HCT116 (cell line): Measurements from ENCODE around the gene ZFAND6. TPM values are rescaled to one million over a fixed set of nuclear protein-coding genes. Genes with fewer than 3 reads are reported as not detected.
"Not testable (repeated sequence)": the region's sequence is repeated elsewhere in the genome, so short reads cannot be mapped to it uniquely, and the experiment has no call there.

ENCODE experiments used
- ATAC-seq: fragments of 200-7000 bp; cut with Tn5 transposase; 2 replicates; pipeline ENCODE4 v1.9.1; 2020; ENCODE audit warnings: mild to moderate bottlenecking, moderate library complexity
- BruUV-seq: library from RNA; stranded (reverse); fragments of 400-500 nt; replicated peaks from 2 replicates; lab custom pipeline; 2021; lab: Mats Ljungman, UMichigan
- CTCF ChIA-PET: fragments of 300-600 bp; sonication (Branson Sonifier 250); formaldehyde crosslinking; loops from one replicate; lab custom pipeline; 2021; ENCODE audit warnings: antibody characterized with exemption; lab: Charles Lee
- POLR2A ChIA-PET: fragments of 300-600, 350-600 bp; sonication (Branson Sonifier 250); formaldehyde crosslinking; loops from one replicate; lab custom pipeline; 2021; ENCODE audit warnings: antibody characterized with exemption; lab: Charles Lee
- RAD21 ChIA-PET, 2 experiments: fragments of 300-600 bp; sonication (Branson Sonifier 250); formaldehyde crosslinking; loops; one replicate each; lab custom pipeline; 2023; ENCODE audit warnings: low total read pairs in 2 of 2; ENCODE audit not compliant: uncharacterized antibody in 2 of 2, unreplicated experiment in 2 of 2, low non-redundant PET in 1 of 2; lab: Charles Lee
- DNase-seq: peaks from one replicate; pipeline ENCODE4 v3.0.0-alpha.2; 2010; ENCODE audit warnings: low read depth, low spot score
- H2AFZ ChIP-seq: fragments of 200-600 bp; shearing (Covaris generic), sonication (generic); 2 replicates; pipeline ENCODE4 v1.6.1; 2017; ENCODE audit warnings: low read depth, mixed run types, mixed read lengths, antibody characterized with exemption, low read length; ENCODE audit not compliant: poor library complexity, severe bottlenecking
- H3K27ac ChIP-seq: 2 replicates; pipeline ENCODE4 v1.5.1; 2012; ENCODE audit warnings: low read depth, low read length
- H3K27me3 ChIP-seq: fragments of 200-600 bp; sonication (generic); 2 replicates; pipeline ENCODE4 v1.6.1; 2016; ENCODE audit warnings: mixed run types, low read length, mixed read lengths; ENCODE audit not compliant: insufficient read depth
- H3K36me3 ChIP-seq, 2 experiments: fragments of 200-500 bp in 1 of 2; fragments of 200-600 bp in 1 of 2; sonication (Bioruptor generic) in 1 of 2; sonication (generic) in 1 of 2; 2 replicates each; pipeline versions ENCODE4 v1.5.1 to v1.6.1; 2014 to 2016; ENCODE audit warnings: low read length in 2 of 2, inconsistent platforms in 1 of 2, mixed read lengths in 1 of 2, mixed run types in 1 of 2; ENCODE audit not compliant: insufficient read depth in 2 of 2, control insufficient read depth in 1 of 2
- H3K4me1 ChIP-seq, 2 experiments: fragments of 200-600 bp in 1 of 2; sonication (generic) in 1 of 2; 2 replicates each; pipeline versions ENCODE4 v1.5.1 to v1.6.1; 2012 to 2017; ENCODE audit warnings: low read length in 2 of 2, inconsistent platforms in 1 of 2, mild to moderate bottlenecking in 1 of 2, mixed read lengths in 1 of 2, mixed run types in 1 of 2, moderate library complexity in 1 of 2; ENCODE audit not compliant: insufficient read depth in 2 of 2, control insufficient read depth in 1 of 2
- H3K4me2 ChIP-seq: fragments of 200-600 bp; sonication (generic); 2 replicates; pipeline ENCODE4 v1.6.1; 2017; ENCODE audit warnings: mixed run types, low read length, mixed read lengths
- H3K4me3 ChIP-seq, 2 experiments: fragments of 200-600 bp in 1 of 2; sonication (generic) in 1 of 2; replicated peaks in 1 of 2; 2 replicates each; pipeline ENCODE4 v1.5.1; 2011 to 2016; ENCODE audit warnings: low read length in 2 of 2, control low read depth in 1 of 2, low read depth in 1 of 2, mild to moderate bottlenecking in 1 of 2, mixed read lengths in 1 of 2, mixed run types in 1 of 2
- H3K79me2 ChIP-seq: fragments of 200-600 bp; sonication (generic); 2 replicates; pipeline ENCODE4 v1.6.1; 2017; ENCODE audit warnings: mild to moderate bottlenecking, mixed run types, low read length, moderate library complexity, mixed read lengths; ENCODE audit not compliant: insufficient read depth
- H3K9ac ChIP-seq: fragments of 200-600 bp; sonication (generic); 2 replicates; pipeline ENCODE4 v1.6.1; 2016; ENCODE audit warnings: low read length, mixed read lengths
- H3K9me2 ChIP-seq: fragments of 200-600 bp; sonication (generic), shearing (Covaris generic); 2 replicates; pipeline ENCODE4 v1.6.1; 2017; ENCODE audit warnings: mixed run types, mild to moderate bottlenecking, moderate library complexity; ENCODE audit not compliant: insufficient read depth
- H3K9me3 ChIP-seq, 2 experiments: fragments of 200-500 bp in 1 of 2; fragments of 200-600 bp in 1 of 2; sonication (Bioruptor generic) in 1 of 2; sonication (generic) in 1 of 2; 2 replicates each; pipeline ENCODE4 v1.6.1; 2014 to 2017; ENCODE audit warnings: low read length in 2 of 2, mixed read lengths in 2 of 2, inconsistent platforms in 1 of 2, low read depth in 1 of 2, mild to moderate bottlenecking in 1 of 2, mixed run types in 1 of 2, moderate library complexity in 1 of 2; ENCODE audit not compliant: control insufficient read depth in 1 of 2, insufficient read depth in 1 of 2
- H4K20me1 ChIP-seq: fragments of 200-600 bp; sonication (generic), shearing (Covaris generic); 2 replicates; pipeline ENCODE4 v1.6.1; 2017; ENCODE audit warnings: mixed run types, mild to moderate bottlenecking, moderate library complexity; ENCODE audit not compliant: insufficient read depth
- CEBPB ChIP-seq: IDR thresholded peaks from 2 replicates; pipeline ENCODE4 v1.6.1; 2012; ENCODE audit warnings: low read depth
- JUND ChIP-seq: IDR thresholded peaks from 2 replicates; pipeline ENCODE4 v1.6.1; 2012
- RAD21 ChIP-seq: IDR thresholded peaks from 2 replicates; pipeline ENCODE4 v1.6.1; 2012; ENCODE audit warnings: low read depth, mild to moderate bottlenecking
- SRF ChIP-seq: IDR thresholded peaks from 2 replicates; pipeline ENCODE4 v1.6.1; 2012; ENCODE audit warnings: low read depth
- intact Hi-C: fragments of 100-400 bp; cut with micrococcal nuclease; formaldehyde crosslinking; loops from 2 replicates; pipeline ENCODE4 v1.10.0; 2022
- total RNA-seq: library from RNA; stranded (reverse); gene quantifications from one replicate; pipeline ENCODE4 v1.2.1, GENCODE V29; 2021; ENCODE audit not compliant: unreplicated experiment
- TF ChIP-seq, protein P1 (sequence below), 3 experiments: fragments of 200-600 bp in 1 of 3; sonication (generic) in 1 of 3; IDR thresholded peaks in 2 of 3; conservative IDR thresholded peaks in 1 of 3; 2 replicates each; pipeline ENCODE4 v1.5.1; 2012 to 2017; ENCODE audit warnings: low read depth in 2 of 3, low read length in 2 of 3, antibody characterized with exemption in 1 of 3, borderline replicate concordance in 1 of 3, control low read depth in 1 of 3, mild to moderate bottlenecking in 1 of 3, mixed read lengths in 1 of 3, mixed run types in 1 of 3, moderate library complexity in 1 of 3; ENCODE audit not compliant: insufficient read depth in 1 of 3

Gene ZFAND6
- total RNA-seq, 1 experiment from 2014 or later, result 51.3 TPM

GRCh38 chr15:80012060-80012726, 47.3 kb upstream of the ZFAND6 start:
- H3K4me2 ChIP-seq, result no peak overlapping the region
- intact Hi-C loops, result no loop called here
- ChIA-PET POLR2A (no interaction called here), RAD21 (no interaction called here), CTCF (no interaction called here)
- ATAC-seq, result no peak
- H3K9ac ChIP-seq, result no peak overlapping the region
- no peak overlapping the region for H3K27ac ChIP-seq
- DNase-seq, result no peak
- no peaks in the 10 kb centered on the region for H3K36me3 ChIP-seq
- TF ChIP-seq JUND (no peak), CEBPB (no peak), RAD21 (no peak), SRF (no peak)
- TF ChIP-seq, protein P1, sequence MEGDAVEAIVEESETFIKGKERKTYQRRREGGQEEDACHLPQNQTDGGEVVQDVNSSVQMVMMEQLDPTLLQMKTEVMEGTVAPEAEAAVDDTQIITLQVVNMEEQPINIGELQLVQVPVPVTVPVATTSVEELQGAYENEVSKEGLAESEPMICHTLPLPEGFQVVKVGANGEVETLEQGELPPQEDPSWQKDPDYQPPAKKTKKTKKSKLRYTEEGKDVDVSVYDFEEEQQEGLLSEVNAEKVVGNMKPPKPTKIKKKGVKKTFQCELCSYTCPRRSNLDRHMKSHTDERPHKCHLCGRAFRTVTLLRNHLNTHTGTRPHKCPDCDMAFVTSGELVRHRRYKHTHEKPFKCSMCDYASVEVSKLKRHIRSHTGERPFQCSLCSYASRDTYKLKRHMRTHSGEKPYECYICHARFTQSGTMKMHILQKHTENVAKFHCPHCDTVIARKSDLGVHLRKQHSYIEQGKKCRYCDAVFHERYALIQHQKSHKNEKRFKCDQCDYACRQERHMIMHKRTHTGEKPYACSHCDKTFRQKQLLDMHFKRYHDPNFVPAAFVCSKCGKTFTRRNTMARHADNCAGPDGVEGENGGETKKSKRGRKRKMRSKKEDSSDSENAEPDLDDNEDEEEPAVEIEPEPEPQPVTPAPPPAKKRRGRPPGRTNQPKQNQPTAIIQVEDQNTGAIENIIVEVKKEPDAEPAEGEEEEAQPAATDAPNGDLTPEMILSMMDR (IDR thresholded peaks at IDR 0.05 in 2 of 3, conservative IDR thresholded peaks at IDR 0.05 in 1 of 3; ENCODE audit: borderline replicate concordance in 1 of 3, insufficient read depth in 1 of 3, low read depth in 2 of 3, low read length in 2 of 3), result no peak
- no peak overlapping the region for H2AFZ ChIP-seq
- no peak overlapping the region for H3K4me3 ChIP-seq
- no TSS peak for BruUV-seq
- H3K27me3 ChIP-seq, result no peaks in the 10 kb centered on the region
- H4K20me1 ChIP-seq, result no peaks in the 10 kb centered on the region
- H3K9me2 ChIP-seq, result no peaks in the 10 kb centered on the region
- H3K79me2 ChIP-seq, result no peaks in the 10 kb centered on the region
- H3K9me3 ChIP-seq, result no peaks in the 10 kb centered on the region
- H3K4me1 ChIP-seq, result peaks cover 3 to 14% of the 10 kb centered on the region in 2 experiments; a peak in 3 of 4 replicates

DNA sequence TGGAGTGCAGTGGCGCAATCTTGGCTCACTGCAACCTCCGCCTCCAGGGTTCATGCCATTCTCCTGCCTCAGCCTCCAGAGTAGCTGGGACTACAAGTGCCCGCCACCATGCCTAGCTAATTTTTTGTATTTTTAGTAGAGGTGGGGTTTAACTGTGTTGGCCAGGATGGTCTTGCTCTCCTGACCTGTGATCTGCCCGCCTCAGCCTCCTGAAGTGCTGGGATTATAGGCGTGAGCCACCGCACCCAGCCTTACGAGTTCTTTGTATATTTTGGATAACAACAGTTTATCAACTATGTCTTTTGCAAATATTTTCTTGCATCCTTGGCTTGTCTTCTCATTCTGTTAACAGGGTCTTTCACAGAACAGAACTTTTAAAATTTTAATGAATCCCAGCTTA, 45.3 kb upstream of the ZFAND6 start:
- H3K4me1 ChIP-seq, result peaks cover 3 to 14% of the 10 kb centered on the region in 2 experiments; a peak in 3 of 4 replicates
- H3K9me2 ChIP-seq, H3K27ac ChIP-seq, intact Hi-C loops, H3K4me2 ChIP-seq, DNase-seq, RAD21 ChIA-PET, H3K79me2 ChIP-seq, BruUV-seq, CTCF ChIA-PET, H4K20me1 ChIP-seq, ATAC-seq, H3K9ac ChIP-seq, H3K27me3 ChIP-seq, H3K9me3 ChIP-seq, H3K4me3 ChIP-seq, POLR2A ChIA-PET, H3K36me3 ChIP-seq, H2AFZ ChIP-seq: not testable (repeated sequence)
